IgD-negative memory B cell (primary cell): ENCODE data around the gene FAM117B. TPM values are rescaled to one million over a fixed set of nuclear protein-coding genes. Genes with fewer than 3 reads are reported as not detected.

ENCODE experiments used
- H3K27ac Mint-ChIP-seq, 3 donors: one replicate each; pipeline ENCODE4 v1.8.0; 2020 to 2022; ENCODE audit warnings: mild to moderate bottlenecking in 3 of 3, mixed read lengths in 3 of 3, moderate library complexity in 1 of 3
- H3K27me3 Mint-ChIP-seq: one replicate; pipeline ENCODE4 v1.8.0; 2021; ENCODE audit warnings: mixed read lengths
- H3K36me3 Mint-ChIP-seq: one replicate; pipeline ENCODE4 v1.8.0; 2020; ENCODE audit warnings: mild to moderate bottlenecking, mixed read lengths
- H3K4me1 Mint-ChIP-seq, 3 donors: one replicate each; pipeline ENCODE4 v1.8.0; 2020 to 2022; ENCODE audit warnings: mixed read lengths in 3 of 3, mild to moderate bottlenecking in 1 of 3
- H3K4me3 Mint-ChIP-seq, 4 donors: one replicate each; pipeline ENCODE4 v1.8.0; 2020 to 2022; ENCODE audit warnings: mild to moderate bottlenecking in 4 of 4, mixed read lengths in 4 of 4, moderate library complexity in 3 of 4
- H3K9me3 Mint-ChIP-seq, 3 donors: one replicate each; pipeline ENCODE4 v1.8.0; 2020 to 2021; ENCODE audit warnings: mixed read lengths in 3 of 3, mild to moderate bottlenecking in 1 of 3
- polyA plus RNA-seq: library from polyadenylated mRNA; unstranded; fragments of 300-500 nt; fragmentation: Illumina TruSeq; gene quantifications from one replicate; pipeline ENCODE4 v1.2.3, GENCODE V29; 2021

The FAM117B gene
- polyA plus RNA-seq: 21.6 TPM

GRCh38 chr2:202634556-202635427 lies at the start of gene FAM117B:
TSS of gene FAM117B (plus strand) at chr2:202634969. CDS start at chr2:202635188, 219 bp downstream.
- Mint-ChIP-seq H3K27me3 (no peaks in the 10 kb centered on the region), H3K4me1 (peaks cover 34 to 42% (median 40%) of the 10 kb centered on the region in 3 donors), H3K9me3 (no peaks in the 10 kb centered on the region), H3K4me3 (peak within 1 kb of the TSS; percentile 92 to 100 (median 96)), H3K36me3 (peaks cover 7% of the 10 kb centered on the region), H3K27ac (peak within 1 kb of the TSS; percentile 98 to 99 (median 99))

GRCh38 chr2:202588647-202589581 lies 45.9 kb upstream of the FAM117B start:
- Mint-ChIP-seq H3K27ac (peak overlapping the region in 1 of 3 donors; percentile 74), H3K36me3 (no peaks in the 10 kb centered on the region), H3K4me3 (peak overlapping the region in 2 of 4 donors; percentile 39 to 69), H3K27me3 (peaks cover 2% of the 10 kb centered on the region), H3K4me1 (peaks cover 11 to 17% (median 17%) of the 10 kb centered on the region in 3 donors), H3K9me3 (peaks cover 0 to 3% (median 0%) of the 10 kb centered on the region in 3 donors)

- Mint-ChIP-seq H3K36me3 (no peaks in the 10 kb centered on the region), H3K27ac (peak overlapping the region in 1 of 3 donors; percentile 74), H3K4me1 (peaks cover 11 to 20% (median 20%) of the 10 kb centered on the region in 3 donors), H3K9me3 (no peaks in the 10 kb centered on the region), H3K4me3 (no peak overlapping the region), H3K27me3 (peaks cover 2% of the 10 kb centered on the region)
Measured at GRCh38 chr2:202589582-202589949, 45.2 kb upstream of the FAM117B start.

- Mint-ChIP-seq H3K9me3 (no peaks in the 10 kb centered on the region), H3K4me3 (no peak overlapping the region), H3K27ac (no peak overlapping the region), H3K36me3 (peaks cover 2% of the 10 kb centered on the region), H3K4me1 (peaks cover 18 to 31% (median 23%) of the 10 kb centered on the region in 3 donors), H3K27me3 (peaks cover 2% of the 10 kb centered on the region)
Measured at GRCh38 chr2:202592566-202592965, 42.2 kb upstream of the FAM117B start.

GRCh38 chr2:202599105-202599504 lies 35.7 kb upstream of the FAM117B start:
- Mint-ChIP-seq H3K4me3 (peak overlapping the region in 1 of 4 donors; percentile 35), H3K4me1 (peaks cover 15 to 19% (median 16%) of the 10 kb centered on the region in 3 donors), H3K36me3 (peaks cover 3% of the 10 kb centered on the region)

GRCh38 chr2:202599911-202600310 lies 34.9 kb upstream of the FAM117B start:
- Mint-ChIP-seq H3K27me3 (no peaks in the 10 kb centered on the region), H3K4me3 (no peak overlapping the region), H3K9me3 (no peaks in the 10 kb centered on the region), H3K4me1 (peaks cover 13 to 19% (median 18%) of the 10 kb centered on the region in 3 donors), H3K36me3 (peaks cover 3% of the 10 kb centered on the region), H3K27ac (no peak overlapping the region)

More at GRCh38 chr2:202599105-202599504, 35.7 kb upstream of the FAM117B start:
- Mint-ChIP-seq H3K27me3 (no peaks in the 10 kb centered on the region), H3K9me3 (no peaks in the 10 kb centered on the region), H3K27ac (no peak overlapping the region)

- Mint-ChIP-seq H3K4me3 (peak overlapping the region in 1 of 4 donors; percentile 5), H3K4me1 (peaks cover 25 to 27% (median 25%) of the 10 kb centered on the region in 3 donors), H3K27me3 (no peaks in the 10 kb centered on the region), H3K27ac (peak overlapping the region; percentile 4 to 67 (median 46)), H3K36me3 (peaks cover 2% of the 10 kb centered on the region), H3K9me3 (no peaks in the 10 kb centered on the region)
Measured at GRCh38 chr2:202604699-202605098, 30.1 kb upstream of the FAM117B start.

- H3K27me3 Mint-ChIP-seq: no peaks in the 10 kb centered on the region
- no peaks in the 10 kb centered on the region for H3K9me3 Mint-ChIP-seq
- no peak overlapping the region for H3K4me3 Mint-ChIP-seq
- H3K36me3 Mint-ChIP-seq: peaks cover 2% of the 10 kb centered on the region
- peaks cover 30 to 31% (median 30%) of the 10 kb centered on the region in 3 donors for H3K4me1 Mint-ChIP-seq
- H3K27ac Mint-ChIP-seq: peak overlapping the region in 2 of 3 donors; percentile 4 to 67
Measured at GRCh38 chr2:202605174-202605573, 29.6 kb upstream of the FAM117B start.

GRCh38 chr2:202608142-202608852 lies 26.5 kb upstream of the FAM117B start:
- Mint-ChIP-seq H3K4me1 (peaks cover 33 to 34% (median 33%) of the 10 kb centered on the region in 3 donors), H3K27me3 (no peaks in the 10 kb centered on the region), H3K4me3 (peak overlapping the region in 3 of 4 donors; percentile 27 to 88 (median 86)), H3K9me3 (no peaks in the 10 kb centered on the region), H3K36me3 (peaks cover 2% of the 10 kb centered on the region), H3K27ac (peak overlapping the region; percentile 16 to 85 (median 33))

- peaks cover 2% of the 10 kb centered on the region for H3K36me3 Mint-ChIP-seq
- H3K9me3 Mint-ChIP-seq: no peaks in the 10 kb centered on the region
- peaks cover 28 to 31% (median 30%) of the 10 kb centered on the region in 3 donors for H3K4me1 Mint-ChIP-seq
- no peaks in the 10 kb centered on the region for H3K27me3 Mint-ChIP-seq
- peak overlapping the region; percentile 44 to 80 (median 45) for H3K27ac Mint-ChIP-seq
- H3K4me3 Mint-ChIP-seq: peak overlapping the region; percentile 2 to 83 (median 46)
Measured at GRCh38 chr2:202609381-202610145, 25.2 kb upstream of the FAM117B start.

GRCh38 chr2:202610380-202610779 lies 24.4 kb upstream of the FAM117B start:
- no peaks in the 10 kb centered on the region for H3K27me3 Mint-ChIP-seq
- peak overlapping the region in 1 of 3 donors; percentile 45 for H3K27ac Mint-ChIP-seq
- H3K4me1 Mint-ChIP-seq: peaks cover 24% of the 10 kb centered on the region in 3 donors
- no peaks in the 10 kb centered on the region for H3K36me3 Mint-ChIP-seq
- peak overlapping the region in 1 of 4 donors; percentile 83 for H3K4me3 Mint-ChIP-seq
- H3K9me3 Mint-ChIP-seq: no peaks in the 10 kb centered on the region

- H3K27ac Mint-ChIP-seq: no peak overlapping the region
Measured at GRCh38 chr2:202612145-202612544, 22.6 kb upstream of the FAM117B start.

GRCh38 chr2:202613479-202613878 lies 21.3 kb upstream of the FAM117B start:
- Mint-ChIP-seq H3K4me3 (no peak overlapping the region), H3K27ac (no peak overlapping the region), H3K27me3 (no peaks in the 10 kb centered on the region), H3K9me3 (no peaks in the 10 kb centered on the region), H3K36me3 (no peaks in the 10 kb centered on the region), H3K4me1 (peaks cover 18 to 19% (median 19%) of the 10 kb centered on the region in 3 donors)

More at GRCh38 chr2:202612145-202612544, 22.6 kb upstream of the FAM117B start:
- Mint-ChIP-seq H3K9me3 (no peaks in the 10 kb centered on the region), H3K4me1 (peaks cover 24% of the 10 kb centered on the region in 3 donors), H3K4me3 (no peak overlapping the region), H3K36me3 (no peaks in the 10 kb centered on the region), H3K27me3 (no peaks in the 10 kb centered on the region)
